Upper lobe of left lung (tissue), 4 donors: ENCODE data around the gene PTPRQ.

Experiments
- CTCF ChIP-seq, 6 experiments: fragments of 450-650 bp in 4 of 6; fragments of 200-600 bp in 2 of 6; sonication (generic) in 2 of 6; IDR thresholded peaks; one replicate each; pipeline ENCODE4 v1.5.1; 2016 to 2019; ENCODE audit warnings: antibody characterized with exemption in 6 of 6
- POLR2A ChIP-seq, 4 donors: fragments of 450-650 bp; IDR thresholded peaks; one replicate each; pipeline ENCODE4 v1.5.1; 2016 to 2017; ENCODE audit warnings: antibody characterized with exemption in 4 of 4, mild to moderate bottlenecking in 2 of 4

- TF ChIP-seq CTCF (IDR thresholded peaks at IDR 0.05): no peak
- TF ChIP-seq POLR2A (IDR thresholded peaks at IDR 0.05): no peak
Observed at GRCh38 chr12:80641936-80642335, 197.9 kb downstream of the PTPRQ start.
